SHP77 (cell line): Measurements from ENCODE around the gene PNRC1.
"Not testable (repeated sequence)": the region's sequence is repeated elsewhere in the genome, so short reads cannot be mapped to it uniquely, and the experiment has no call there.

ENCODE experiments used
- DNase-seq, 2 experiments: peaks; one replicate each; lab custom pipeline; 2025; lab: John Stamatoyannopoulos, UW

PNRC1 gene

DNA sequence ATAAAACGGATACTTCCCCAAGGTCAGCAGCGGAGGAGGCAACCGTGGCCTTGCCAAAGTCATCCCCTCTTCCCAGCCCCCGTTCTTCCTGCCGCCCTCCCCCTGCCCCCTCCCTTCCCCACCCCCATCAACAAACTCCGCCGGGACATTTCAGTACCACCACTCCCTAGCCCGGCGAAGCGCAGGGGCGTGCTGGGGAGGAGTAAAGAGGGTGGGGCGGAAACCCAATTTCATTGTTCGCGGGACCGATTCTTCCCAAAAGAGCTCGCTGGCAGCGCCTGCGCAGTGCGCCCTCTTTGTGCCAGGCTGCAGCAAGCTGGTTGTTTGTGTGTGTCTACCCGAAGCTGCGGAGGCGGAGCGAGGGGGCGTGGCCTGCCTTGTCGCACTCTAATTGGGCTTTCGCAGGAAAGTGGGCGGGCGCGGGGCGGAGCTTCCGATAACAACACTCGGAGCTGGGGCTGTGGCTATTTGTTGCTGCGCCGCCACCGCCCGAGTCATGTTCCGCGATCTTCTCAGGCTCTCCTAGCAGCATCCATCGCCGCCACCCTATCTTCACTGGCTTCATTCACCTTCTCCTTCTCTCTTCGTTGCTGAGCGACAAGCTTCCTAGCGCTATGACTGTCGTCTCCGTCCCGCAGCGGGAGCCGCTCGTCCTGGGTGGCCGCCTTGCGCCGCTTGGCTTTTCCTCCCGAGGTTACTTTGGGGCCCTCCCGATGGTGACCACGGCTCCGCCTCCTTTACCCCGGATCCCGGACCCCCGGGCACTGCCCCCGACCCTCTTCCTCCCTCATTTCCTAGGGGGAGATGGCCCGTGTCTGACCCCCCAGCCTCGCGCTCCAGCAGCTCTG is at the start of gene PNRC1:
TSS of gene PNRC1 (plus strand) at position 471 of the 848 bp plus-strand sequence. CDS start at position 615, 144 bp downstream.
- peak; percentile 97 to 99 for DNase-seq

DNA sequence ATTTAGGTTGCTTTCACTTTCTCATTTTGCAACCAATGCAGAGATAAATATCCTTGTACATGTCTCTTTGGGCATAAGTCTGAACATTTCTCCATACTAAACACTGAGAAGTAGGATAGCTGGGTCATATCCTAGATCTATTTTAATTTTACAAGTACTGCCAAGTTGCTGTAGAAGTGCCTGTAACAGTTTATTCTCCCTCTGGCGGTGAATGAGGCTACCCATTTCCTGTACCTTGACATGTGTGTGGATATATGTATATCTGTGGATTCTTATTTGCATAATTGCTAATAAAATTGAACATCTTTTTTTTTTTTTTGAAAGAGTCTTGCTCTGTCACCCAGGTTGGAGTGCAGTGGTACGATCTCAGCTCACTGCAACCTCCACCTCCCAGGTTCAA is 48.0 kb upstream of the PNRC1 start:
- DNase-seq = no peak

DNA sequence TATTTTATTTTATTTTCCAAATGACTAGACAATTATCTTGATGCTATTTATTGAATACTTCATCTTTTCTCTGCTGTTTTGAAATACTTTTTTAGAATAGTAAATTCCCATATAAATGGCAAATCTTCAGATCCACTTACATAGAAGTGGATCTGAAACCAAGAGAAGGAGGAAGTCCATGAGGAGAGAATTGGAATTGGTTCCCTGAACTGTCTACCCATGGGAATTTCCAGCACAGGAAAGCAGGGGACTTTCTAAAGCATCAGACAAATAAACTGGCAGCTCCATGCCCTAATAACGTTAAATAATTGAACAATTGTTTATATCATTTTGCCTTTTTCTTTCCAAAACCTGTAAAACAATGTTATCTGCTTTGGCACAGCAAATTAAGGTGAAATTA is 47.1 kb upstream of the PNRC1 start:
- no peak for DNase-seq

DNA sequence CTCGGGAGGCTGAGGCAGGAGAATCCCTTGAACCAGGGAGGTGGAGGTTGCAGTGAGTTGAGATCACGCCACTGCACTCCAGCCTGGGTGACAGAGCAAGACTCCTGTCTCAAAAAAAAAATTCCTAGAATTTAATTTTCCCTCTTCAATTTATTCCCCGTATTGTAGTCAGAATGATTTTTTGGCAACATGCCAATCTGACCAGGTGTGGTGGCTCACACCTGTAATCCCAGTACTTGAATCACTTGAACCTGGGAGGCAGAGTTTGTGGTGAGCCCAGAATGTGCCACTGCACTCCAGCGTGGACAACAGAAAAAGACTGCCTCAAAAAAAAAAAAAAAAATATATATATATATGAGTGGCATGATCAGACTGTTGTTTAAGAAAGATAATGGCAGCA is 46.4 kb upstream of the PNRC1 start:
- not testable (repeated sequence) for DNase-seq

DNA sequence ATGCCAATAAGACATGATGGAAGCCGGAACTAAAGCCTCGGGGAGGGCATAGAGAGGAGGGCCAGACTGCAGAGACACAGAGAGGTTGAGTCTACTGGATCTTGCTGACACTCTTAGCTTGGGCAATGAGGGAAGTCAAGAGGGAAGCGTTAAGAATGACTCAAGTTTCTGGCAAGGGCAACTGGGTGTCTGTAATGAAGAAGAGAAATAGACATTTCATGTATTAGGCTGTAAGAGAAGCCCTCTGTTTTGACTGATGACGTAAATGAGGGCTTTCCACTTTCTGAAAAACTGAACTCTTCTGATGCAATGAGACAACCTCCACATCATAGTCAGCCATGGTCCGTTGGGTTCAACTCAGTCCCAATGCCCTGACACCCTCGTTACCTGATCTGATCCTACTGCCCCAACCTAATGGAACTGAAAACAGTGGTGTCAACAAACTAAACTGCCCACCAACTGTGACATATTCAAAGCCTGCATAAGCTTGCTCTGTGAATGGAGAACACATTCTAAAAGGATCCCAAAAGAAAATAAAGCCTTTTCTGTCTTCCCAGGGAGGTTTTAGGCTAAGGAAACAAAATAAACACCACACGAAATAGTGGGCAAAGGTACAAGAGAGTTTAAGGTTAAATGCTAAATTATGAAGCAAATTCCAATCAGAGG is 45.8 kb upstream of the PNRC1 start:
- peak; percentile 13 to 24 for DNase-seq

DNA sequence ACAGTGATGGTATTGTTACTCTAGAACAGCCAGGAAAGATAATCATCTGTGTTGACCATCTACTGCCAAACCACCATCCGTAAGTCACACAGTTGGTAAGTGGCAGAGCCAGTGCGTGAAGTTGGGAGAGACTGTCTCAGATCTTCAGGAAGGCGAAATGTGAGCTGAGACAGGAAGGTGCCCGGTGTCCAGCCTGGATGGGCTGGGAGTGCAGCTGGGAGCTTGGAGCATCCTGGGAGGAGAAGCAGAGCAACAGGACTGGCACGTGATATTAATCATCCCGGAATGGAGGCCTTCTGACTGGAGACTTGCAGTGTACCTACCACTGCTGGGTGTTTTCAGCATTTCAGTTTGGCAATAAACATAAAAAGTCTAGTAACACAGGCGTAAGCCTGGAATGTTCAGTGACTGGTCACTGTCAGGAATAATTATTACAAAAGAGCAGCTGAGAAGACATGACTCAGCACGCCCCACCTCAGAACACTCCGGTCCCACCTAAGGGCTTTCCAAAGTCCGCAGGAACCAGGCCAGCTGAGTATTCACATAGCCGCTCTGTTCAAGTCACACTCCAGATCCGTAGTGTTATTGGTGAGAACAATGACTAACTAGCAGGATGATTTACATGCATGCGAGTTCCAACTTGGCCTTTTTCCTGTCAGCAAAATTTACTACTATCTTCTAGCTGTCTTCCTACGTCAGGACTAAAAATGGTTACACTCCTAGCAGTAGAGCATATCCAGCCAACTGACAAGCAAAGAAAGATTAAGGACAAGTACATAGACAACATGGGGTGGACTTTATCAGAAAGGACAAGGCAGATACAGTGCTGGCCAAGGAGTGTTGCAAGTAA is 45.1 kb upstream of the PNRC1 start:
- DNase-seq = peak; percentile 48 to 66

DNA sequence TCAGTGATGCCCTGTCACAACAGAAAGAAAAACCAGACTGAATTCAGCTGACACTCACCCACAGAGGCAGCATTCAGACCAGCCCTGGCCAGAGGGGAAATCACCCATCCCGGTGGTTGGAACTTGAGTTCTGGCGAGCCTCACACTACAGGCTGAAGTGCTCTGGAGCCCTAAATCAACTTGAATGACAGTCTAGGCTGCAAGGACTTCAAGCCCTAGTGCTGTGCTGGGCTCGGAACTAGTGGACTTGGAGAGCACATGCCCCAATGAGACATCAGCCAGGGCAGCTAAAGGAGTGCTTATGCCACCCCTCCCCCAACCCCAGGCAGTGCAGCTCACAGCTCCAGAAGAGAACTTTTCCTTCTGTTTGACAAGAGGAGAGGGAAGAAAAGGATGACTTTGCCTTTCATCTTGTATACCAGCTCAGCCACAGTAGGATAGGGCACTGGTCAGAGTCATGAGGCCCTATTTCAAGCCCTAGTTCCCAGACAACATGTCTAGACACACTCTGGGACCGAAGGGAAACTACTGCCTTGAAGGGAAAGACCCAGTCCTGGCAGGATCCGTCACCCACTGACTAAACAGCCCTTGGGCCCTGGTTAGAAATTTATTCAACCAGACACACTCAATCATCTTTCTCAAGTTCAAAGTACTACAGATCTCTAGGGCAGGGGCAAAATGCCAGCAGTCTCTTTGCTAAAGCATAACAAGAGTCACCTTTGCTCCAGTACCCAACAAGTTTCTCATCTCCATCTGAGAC is 43.2 kb upstream of the PNRC1 start:
- no peak for DNase-seq

DNA sequence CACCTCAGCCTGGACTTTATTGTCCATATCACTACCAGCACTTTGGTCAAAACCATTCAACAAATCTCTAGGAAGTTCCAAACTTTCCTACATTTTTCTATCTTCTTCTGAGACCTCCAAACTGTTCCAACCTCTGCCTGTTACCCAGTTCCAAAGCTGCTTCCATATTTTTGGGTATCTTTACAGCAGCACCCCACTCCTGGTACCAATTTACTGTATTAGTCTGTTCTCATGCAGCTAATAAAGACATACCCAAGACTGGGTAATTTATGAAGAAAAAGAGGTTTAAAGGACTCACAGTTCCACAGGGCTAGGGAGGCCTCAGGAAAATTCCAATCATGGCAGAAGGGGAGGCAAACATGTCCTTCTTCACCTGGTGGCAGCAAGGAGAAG is 42.7 kb upstream of the PNRC1 start:
- DNase-seq = not testable (repeated sequence)

DNA sequence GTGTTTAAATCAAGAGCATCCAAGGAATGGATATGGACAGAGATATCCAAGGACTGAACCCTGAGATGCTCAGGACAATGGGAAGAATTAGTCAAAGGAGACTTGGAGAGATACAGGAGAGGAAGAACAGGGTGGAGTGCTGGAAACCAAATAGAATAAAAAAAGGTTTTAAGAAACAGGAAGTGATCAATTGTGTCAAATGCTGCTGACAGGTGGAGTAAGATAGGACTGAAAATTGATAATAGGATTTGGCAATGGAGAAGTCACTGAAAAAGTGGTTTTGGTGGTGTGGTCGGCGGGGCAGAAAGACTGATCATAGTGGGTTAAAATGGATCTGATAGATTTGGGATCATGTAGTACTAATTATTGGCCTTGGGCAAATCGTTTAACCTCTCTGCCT is 37.9 kb upstream of the PNRC1 start:
- DNase-seq = no peak

DNA sequence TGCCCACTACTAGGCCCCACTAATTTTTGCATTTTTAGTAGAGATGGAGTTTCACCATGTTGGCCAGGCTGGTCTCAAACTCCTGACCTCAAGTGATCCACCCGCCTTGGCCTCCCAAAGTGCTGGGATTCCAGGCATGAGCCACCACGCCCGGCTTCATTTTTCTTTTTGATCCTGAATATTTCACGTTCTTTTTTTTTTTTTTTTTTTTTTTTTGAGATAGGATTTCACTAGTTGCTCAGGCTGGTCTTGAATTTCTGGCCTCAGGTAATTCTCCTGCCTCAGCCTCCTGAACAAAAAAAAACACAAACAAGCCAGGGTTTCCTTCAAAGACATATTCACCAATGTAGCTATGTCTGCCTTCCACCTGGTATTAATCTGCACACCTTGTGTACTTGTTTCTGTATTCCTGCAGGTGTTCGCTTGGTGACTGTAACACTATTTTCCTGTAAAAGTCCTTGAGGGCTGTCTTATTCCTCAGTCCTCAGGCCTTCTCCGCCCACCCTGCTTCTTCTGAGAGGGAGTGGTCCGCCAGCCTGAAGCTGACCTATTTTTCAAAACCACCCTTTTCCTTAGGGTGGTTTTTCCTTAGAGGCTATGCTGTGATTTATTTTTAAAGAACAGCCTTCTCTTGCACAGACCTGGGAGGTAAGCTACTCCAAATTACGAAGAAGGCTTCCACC is 36.1 kb upstream of the PNRC1 start:
- DNase-seq = no peak

DNA sequence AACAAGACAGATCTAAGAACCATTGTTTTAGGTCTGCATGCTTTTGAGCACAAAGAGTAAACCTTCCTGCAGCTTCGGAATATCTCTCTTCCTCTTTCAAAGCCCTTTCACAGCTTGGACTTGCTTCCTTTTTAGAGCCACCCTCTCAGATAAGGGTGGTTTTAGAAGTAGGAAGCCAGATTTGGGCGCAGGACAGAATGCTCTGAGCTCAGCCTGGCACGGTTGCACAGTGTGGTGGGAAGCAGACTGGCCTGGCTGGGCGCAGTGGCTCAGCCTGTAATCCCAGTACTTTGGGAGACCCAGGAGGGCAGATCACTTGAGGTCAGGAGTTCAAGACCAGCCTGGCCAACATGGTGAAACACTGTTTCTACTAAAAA is 35.6 kb upstream of the PNRC1 start:
- DNase-seq = no peak

DNA sequence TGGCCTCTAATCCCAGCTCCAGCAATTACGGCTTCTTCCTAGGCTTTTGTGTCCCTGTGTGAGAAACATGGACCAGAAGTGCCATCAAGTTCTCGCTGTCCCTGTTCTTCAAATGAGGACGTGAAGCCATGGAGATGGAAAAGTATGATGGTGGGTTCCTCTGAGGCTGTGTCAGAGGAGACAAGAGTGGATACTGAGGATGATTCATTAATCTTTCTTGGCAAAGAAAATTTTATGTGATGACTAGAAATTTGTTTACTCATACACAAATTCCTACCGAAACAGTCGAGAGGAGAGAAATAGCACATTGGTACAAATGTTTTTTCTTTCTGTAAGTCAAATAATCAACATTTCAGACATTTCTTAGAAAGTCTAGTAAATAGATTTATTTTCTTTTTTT is 35.0 kb upstream of the PNRC1 start:
- no peak for DNase-seq

DNA sequence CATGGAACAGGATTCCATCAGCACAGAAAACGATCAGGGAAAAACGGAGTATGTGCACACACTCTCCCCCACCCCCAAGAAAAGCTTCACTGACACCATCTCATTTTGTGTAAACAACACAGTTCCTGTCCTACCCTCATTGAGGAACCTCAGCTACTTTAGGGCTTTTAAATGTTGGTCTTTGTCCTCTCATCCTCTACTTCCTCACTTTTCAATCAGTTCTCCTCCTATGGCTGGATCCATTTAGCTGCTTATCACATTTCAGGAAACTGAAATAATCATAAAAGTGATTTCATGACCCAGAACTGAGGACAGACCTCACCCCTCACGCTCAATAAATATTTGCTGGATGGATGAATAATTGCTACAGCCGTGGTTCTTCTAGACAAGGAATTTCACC is 33.1 kb upstream of the PNRC1 start:
- DNase-seq = no peak

DNA sequence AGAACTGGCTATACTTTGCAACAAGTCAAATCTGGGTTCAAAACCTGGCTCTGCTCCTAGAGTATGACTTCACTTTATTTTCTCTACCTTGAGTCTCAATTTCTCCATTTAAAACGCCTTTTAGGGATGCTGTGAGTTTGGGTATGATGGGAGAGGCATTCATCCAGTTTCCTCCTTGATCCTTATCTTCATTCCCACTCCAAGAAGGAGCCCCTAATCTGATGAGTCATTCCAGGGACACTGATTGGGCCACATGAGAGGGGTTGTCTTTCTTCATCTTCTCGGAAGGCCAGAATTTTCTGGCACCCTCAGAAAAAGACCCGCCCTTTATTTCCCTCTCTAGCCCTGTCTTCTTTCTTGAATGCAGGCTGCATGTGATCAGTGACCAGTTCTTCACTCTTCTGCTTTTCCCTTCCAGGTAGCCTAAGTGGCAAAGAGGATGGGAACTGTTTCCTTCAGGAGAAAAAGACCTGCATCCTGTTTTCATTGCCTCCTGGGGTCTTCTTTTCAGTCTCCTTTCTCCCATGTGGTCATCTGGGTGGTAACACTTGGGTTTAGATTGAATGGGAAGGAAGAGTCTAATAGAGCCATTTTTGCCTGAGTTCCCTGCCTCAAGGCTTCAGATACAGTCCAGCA is 32.1 kb upstream of the PNRC1 start:
- no peak for DNase-seq

DNA sequence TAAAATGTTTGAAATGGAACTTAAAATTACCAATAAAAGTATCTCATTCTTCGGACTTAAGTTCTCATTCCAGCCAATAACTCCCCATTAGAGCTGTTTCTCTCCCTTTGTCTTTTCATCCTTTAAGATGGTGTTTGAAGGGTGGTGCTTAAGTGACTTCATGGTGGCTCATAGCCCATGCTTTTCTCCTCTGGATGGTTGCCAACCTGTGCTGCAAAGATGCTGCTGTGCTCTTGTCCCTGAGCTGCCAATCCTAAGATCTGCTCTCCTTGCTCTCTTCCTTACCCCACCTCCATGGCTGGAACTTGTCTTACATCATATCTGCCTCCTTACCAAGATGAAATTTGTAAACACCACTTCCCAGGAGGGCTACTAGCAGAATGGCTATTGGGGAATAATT is 31.6 kb upstream of the PNRC1 start:
- no peak for DNase-seq

DNA sequence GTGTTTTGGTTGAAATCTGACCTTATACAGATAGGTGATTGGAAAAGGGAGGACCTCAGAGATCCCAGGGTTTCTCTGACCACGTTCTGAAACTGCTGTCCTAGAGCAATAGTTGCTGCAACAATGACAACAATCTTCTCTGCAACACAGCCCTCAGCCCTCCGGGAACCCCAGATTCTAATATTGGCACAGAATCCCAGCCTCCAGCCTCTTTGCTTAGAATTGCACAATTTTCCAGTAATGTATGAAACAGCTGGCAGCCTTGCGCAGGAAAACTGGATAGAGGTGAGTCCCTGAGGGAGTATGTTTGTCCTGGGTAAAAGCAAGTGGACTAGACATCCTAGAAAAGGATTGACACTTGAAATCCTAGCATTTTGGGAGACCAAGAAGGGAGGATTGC is 30.4 kb upstream of the PNRC1 start:
- DNase-seq = no peak

DNA sequence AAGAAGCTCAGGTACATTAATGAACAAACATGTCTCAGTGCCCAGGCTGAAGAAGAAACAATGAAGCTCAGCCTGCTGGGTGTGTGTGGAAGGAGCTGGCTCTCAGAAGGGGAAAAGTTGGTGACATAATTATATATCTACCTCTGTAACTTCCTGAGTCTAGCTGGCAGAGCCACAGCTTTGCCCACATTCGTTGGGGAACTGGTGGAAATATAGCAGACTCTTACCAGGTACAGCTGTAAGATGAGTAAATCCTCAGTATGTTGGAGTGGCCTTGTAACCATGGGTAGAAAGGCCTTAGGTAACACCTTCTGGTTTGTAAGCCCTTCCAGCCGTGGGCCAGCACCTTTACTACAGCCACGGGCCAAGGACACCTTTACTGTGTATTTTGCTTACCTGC is 29.9 kb upstream of the PNRC1 start:
- DNase-seq = no peak

DNA sequence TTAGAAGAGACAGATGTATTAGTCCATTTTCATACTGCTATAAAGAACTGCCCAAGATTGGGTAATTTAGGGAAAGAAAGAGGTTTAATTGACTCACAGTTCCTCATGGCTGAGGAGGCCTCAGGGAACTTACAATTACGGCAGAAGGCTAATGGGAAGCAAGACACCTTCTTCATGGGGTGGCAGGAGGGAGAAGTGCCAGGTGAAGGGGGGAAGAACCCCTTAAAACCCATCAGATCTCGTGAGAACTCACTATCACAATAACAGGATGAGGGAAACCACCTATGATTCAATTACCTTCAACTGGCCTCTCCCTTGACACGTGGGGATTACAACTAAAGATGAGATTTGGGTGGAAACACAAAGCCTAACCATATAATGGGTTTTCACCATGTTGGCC is 28.9 kb upstream of the PNRC1 start:
- DNase-seq = no peak

DNA sequence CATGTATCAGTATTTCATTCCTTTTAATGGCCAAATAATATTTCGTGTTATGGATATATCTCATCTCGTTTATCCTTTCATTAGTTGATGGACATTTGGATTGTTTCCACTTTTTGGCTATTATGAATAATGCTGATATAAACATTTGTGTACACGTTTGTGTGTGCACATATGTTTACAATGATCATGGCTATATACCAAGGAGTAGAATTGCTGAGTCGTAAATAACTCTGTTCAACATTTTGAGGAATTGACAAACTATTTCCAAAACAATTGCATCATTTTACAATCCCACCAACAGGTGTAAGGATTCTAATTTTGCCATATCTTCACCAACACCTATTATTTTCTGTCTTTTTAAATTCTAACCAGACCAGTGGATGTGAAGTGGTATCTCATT is 26.3 kb upstream of the PNRC1 start:
- DNase-seq = no peak

DNA sequence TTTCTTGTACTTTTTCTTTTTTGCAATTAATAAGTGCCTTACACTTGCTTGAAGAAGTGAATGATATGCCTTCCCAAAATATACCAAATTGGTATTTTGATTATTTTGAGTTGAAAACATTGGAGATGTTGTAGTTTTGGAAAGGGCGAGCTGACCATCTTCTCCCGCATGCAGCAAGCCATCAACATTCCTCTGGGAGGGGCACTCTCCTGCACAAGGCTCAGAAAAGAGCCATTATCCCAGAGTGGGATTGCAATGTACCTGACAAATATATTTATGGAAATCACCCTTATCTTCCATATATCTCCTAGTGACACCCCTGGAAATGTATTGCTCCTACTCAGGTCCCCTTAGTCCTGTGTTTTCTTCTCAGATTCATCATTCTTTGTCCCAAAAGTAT is 22.8 kb upstream of the PNRC1 start:
- DNase-seq = no peak

DNA sequence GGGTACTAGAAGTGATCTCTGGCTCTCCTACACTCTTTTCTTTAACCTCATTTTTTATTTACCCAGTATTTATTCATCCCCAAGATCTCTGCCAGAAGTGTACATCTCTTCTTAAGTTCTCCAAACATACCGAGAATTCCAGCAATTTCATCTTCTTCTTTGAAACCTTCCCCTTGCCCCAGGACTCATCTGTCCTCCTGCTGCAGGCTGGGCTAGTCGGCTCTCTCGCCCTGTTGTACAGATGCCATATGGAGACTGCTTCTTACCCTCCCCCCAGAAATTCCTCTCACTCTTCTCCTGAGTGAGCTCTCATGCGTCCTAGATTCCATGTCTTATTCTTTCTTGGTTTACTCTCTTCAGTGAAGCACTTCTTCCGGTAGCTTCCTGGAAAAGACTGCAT is 21.9 kb upstream of the PNRC1 start:
- no peak for DNase-seq
